Esophagus (tissue), 2 donors: ENCODE results near the gene PWWP2B. TPM values are rescaled to one million over a fixed set of nuclear protein-coding genes. Genes with fewer than 3 reads are reported as not detected.

Experiments used
- H3K27ac ChIP-seq, 2 donors: one replicate each; pipeline ENCODE4 v1.5.1; 2013; ENCODE audit warnings: low read depth in 2 of 2, mild to moderate bottlenecking in 2 of 2, inconsistent platforms in 1 of 2, low read length in 1 of 2, moderate library complexity in 1 of 2
- H3K27me3 ChIP-seq, 2 donors: one replicate each; pipeline ENCODE4 v1.6.1; 2013; ENCODE audit warnings: low read length in 2 of 2, control low read depth in 1 of 2, mild to moderate bottlenecking in 1 of 2; ENCODE audit not compliant: insufficient read depth in 2 of 2, control insufficient read depth in 1 of 2
- H3K36me3 ChIP-seq, 2 donors: one replicate each; pipeline ENCODE4 v1.6.1; 2013; ENCODE audit warnings: low read length in 1 of 2; ENCODE audit not compliant: control insufficient read depth in 2 of 2, insufficient read depth in 2 of 2
- H3K4me1 ChIP-seq, 2 donors: one replicate each; pipeline ENCODE4 v1.6.1; 2013; ENCODE audit warnings: low read length in 1 of 2; ENCODE audit not compliant: control insufficient read depth in 2 of 2, insufficient read depth in 2 of 2
- H3K4me3 ChIP-seq, 2 donors: one replicate each; pipeline ENCODE4 v1.5.1; 2013; ENCODE audit warnings: low read length in 2 of 2, mild to moderate bottlenecking in 2 of 2, low read depth in 1 of 2, moderate library complexity in 1 of 2
- H3K9me3 ChIP-seq, 2 donors: one replicate each; pipeline ENCODE4 v1.6.1; 2013; ENCODE audit warnings: mild to moderate bottlenecking in 2 of 2, low read depth in 1 of 2, low read length in 1 of 2, moderate library complexity in 1 of 2; ENCODE audit not compliant: control insufficient read depth in 2 of 2, insufficient read depth in 1 of 2
- WGBS, 2 donors: extraction: QIAGEN DNeasy Blood & Tissue Kit; methylation state at CpG; one replicate each; pipeline ENCODE4 v1.1.7; 2013; 5-methylcytosine and 5-hydroxymethylcytosine counted together
- polyA plus RNA-seq, 2 donors: library from polyadenylated mRNA; stranded (reverse); fragments of 200-250 nt; gene quantifications; one replicate each; pipeline ENCODE4 v1.2.3, GENCODE V29; 2013
- donor health status: healthy with polysubstance abuse.
- donor health status: Bipolar disorder and iron deficiency.

The PWWP2B gene
- polyA plus RNA-seq, 2 donors: 17.6 to 33.4 TPM

DNA sequence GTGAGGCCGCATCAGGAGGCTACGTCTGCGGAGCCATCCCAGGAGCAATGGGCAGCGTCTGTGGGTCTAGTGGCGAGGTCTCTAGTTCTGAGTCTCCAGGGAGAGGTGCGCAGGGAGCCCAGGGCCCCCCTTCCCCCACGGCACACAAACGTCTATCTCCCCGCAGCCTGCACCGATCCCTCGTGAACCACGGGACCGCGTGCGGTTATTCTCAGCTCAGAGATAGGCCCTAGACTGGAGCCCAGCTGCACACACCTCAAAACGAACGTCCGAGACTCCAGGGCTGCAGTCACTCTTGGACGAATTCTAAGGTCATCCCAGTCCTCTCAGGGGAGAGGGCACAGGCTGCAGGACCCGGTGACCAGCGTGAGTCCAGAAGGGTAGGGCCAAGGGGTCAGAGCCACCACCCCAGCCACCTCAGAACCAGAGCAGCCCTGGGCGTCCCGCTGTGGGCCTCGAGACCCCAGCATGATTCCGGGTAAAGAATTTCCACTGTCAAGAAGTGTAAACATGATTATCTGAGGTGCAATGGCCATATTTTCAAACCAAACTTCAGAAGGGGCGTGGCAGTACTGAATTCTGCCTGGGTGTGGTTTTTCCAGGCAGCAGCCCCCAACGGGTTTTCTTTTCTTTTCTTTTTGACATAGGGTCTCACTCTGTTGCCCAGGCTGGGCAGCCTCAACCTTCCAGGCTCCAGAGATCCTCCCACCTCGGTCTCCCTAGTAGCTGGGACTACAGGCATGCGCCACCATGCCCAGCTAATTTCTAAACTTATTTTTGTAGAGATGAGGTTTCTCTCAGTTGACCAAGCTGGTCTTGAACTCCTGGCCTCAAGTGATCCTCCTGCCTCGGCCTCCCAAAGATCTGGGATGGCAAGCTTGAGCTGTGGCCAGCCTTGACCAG, 57.5 kb downstream of the PWWP2B start:
- H3K4me3 ChIP-seq: no peak overlapping the region
- H3K27ac ChIP-seq: no peak overlapping the region
- 87 to 88% methylated on average over 30 of the region's 30 CpGs for WGBS, 2 donors

DNA sequence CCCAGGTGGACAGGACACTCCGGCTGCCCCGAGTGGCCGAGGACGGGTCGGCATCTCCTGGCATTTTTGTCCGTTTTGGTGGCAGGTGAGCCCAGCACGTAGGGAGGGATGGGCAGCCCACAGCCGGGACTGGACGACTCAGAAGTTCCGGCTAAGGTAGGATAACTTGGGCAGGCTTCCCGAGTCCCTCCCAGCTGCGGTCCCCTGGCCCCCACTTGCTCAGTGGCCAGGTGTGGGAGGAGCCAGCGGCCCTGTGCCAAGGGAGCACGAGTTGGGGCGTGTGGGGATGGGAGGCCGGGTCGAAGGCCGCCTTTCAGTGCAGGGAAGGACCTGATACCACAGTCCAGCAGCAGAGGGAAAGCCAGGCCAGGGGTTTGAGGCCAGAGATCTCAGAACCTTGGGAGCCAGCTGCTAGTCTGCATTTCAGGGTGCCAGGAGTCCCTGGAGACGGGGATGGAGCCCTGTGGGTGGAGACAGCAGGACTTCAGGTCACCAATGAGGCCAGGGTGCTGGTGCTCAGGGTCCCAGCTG, 58.5 kb downstream of the PWWP2B start:
- WGBS, 2 donors: 54 to 61% methylated on average over 19 of the region's 19 CpGs
- peaks cover 11 to 25% of the 10 kb centered on the region in 2 donors for H3K4me1 ChIP-seq
- no peak overlapping the region for H3K4me3 ChIP-seq
- no peaks in the 10 kb centered on the region for H3K9me3 ChIP-seq
- no peaks in the 10 kb centered on the region for H3K27me3 ChIP-seq
- H3K36me3 ChIP-seq: no peaks in the 10 kb centered on the region
- H3K27ac ChIP-seq: no peak overlapping the region

More for the DNA sequence above, 57.5 kb downstream of the PWWP2B start:
- H3K36me3 ChIP-seq: no peaks in the 10 kb centered on the region
- no peaks in the 10 kb centered on the region for H3K27me3 ChIP-seq
- no peaks in the 10 kb centered on the region for H3K9me3 ChIP-seq
- peaks cover 11 to 25% of the 10 kb centered on the region in 2 donors for H3K4me1 ChIP-seq

- Histone ChIP-seq H3K4me3 (no peak overlapping the region), H3K9me3 (no peaks in the 10 kb centered on the region), H3K27ac (no peak overlapping the region), H3K27me3 (no peaks in the 10 kb centered on the region), H3K36me3 (no peaks in the 10 kb centered on the region), H3K4me1 (peaks cover 11 to 25% of the 10 kb centered on the region in 2 donors)
- 83 to 89% methylated on average over 17 of the region's 17 CpGs for WGBS, 2 donors
These were observed 59.2 kb downstream of the PWWP2B start for GRCh38 chr10:132455986-132456847.

DNA sequence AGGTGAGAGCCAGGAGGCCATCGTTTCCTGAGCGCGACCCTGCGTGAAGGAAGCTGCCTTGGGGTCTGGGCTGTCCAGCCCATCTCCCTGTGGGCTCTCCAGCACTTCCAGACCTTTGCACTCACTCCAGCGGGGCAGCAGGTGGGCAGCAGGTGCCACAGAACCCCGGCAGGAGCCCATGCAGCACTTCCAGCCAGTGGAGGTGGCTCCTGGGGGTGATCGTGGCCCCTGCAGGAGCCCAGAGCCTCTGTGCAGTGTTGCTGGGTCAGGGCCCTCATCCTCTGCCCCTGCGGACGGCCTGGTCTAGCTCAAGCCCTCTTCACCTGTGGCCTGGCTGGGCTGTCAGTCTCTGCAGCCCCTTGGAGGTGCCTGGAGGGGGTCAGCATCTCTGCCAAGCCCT, 59.9 kb downstream of the PWWP2B start:
- no peak overlapping the region for H3K27ac ChIP-seq
- no peaks in the 10 kb centered on the region for H3K36me3 ChIP-seq
- H3K4me1 ChIP-seq: peaks cover 11 to 24% of the 10 kb centered on the region in 2 donors
- WGBS, 2 donors: 72 to 86% methylated on average over 9 of the region's 9 CpGs
- no peaks in the 10 kb centered on the region for H3K9me3 ChIP-seq
- H3K4me3 ChIP-seq: no peak overlapping the region
- H3K27me3 ChIP-seq: no peaks in the 10 kb centered on the region

DNA sequence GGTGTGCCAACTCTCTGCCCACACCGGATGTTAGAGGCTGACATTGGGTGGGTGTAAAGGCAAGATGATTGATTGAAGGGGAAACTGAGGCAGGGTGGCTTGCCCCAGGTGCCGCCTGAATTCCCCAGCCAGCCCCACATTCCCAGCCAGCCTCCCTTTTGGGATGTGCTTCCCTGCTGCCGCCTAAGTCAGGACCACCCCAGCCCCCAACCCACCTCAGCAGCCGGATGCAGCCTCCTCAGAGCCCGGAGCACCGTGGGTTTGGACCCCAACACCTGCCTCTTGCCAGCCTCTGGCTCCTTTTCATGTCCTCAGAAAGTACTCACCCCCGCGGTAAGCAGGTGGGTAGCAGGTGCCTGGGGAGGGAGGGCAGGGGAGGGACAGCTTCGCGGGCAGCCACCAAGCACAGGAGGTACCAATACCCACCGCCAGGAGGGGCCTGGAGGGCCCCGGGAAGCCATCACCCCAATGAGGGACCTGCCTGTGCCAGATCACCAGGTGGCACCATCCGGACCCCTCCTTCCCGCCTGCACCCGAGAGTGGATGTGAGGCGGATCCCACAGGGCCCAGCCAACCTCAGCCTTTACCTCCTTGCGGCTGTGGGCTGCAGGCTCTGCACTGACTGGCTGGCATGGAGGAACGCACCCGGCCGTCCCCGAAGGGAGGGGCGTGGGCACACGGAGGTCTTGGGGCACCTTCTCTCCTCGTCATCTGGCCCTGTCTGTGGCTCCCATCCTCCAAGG, 60.5 kb downstream of the PWWP2B start:
- H3K36me3 ChIP-seq: no peaks in the 10 kb centered on the region
- H3K4me3 ChIP-seq: no peak overlapping the region
- H3K27ac ChIP-seq: no peak overlapping the region
- no peaks in the 10 kb centered on the region for H3K9me3 ChIP-seq
- 63 to 68% methylated on average over 22 to 24 of the region's 24 CpGs for WGBS, 2 donors
- peaks cover 11 to 19% of the 10 kb centered on the region in 2 donors for H3K4me1 ChIP-seq
- no peaks in the 10 kb centered on the region for H3K27me3 ChIP-seq

- H3K4me3 ChIP-seq: no peak overlapping the region
- no peaks in the 10 kb centered on the region for H3K36me3 ChIP-seq
- WGBS, 2 donors: 51 to 58% methylated on average over 19 of the region's 19 CpGs
- H3K27me3 ChIP-seq: no peaks in the 10 kb centered on the region
- H3K4me1 ChIP-seq: peaks cover 10 to 14% of the 10 kb centered on the region in 2 donors
- no peaks in the 10 kb centered on the region for H3K9me3 ChIP-seq
- no peak overlapping the region for H3K27ac ChIP-seq
These were observed 61.1 kb downstream of the PWWP2B start for GRCh38 chr10:132458071-132458585.

DNA sequence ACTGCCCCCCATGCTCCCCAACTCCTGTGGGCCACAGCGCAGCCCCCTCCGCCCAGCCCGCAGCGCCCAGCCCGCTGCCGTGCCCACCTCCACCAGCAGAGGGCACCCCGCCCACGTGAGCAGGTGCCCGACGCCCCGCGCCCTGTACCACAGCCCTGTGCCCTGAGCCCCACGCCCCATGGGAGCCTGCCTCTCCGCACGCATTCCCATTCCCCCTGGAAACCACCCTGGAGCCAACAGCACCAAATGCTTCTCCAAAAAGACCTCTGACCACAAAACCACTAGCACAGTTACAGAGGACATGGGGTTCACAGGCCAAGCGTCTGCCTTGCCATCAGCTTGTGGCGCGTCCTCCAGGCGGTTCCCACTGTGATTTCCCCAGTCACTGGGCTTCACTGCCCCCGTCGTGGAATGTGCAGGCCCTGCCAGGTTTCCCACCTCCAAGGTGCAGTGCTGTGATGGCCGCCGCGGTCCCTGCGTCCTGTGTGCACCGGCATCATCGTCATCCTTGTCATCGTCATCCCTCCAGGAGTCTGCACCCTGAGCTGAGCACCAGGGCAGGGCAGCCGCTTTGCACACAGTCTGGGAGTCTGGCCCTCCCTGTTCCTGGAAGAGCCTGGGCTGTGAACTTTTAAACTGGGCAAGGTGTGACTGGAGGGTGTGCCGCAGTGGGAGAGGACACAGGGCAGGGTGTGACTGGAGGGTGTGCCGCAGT, 61.7 kb downstream of the PWWP2B start:
- peaks cover 10 to 13% of the 10 kb centered on the region in 2 donors for H3K4me1 ChIP-seq
- H3K36me3 ChIP-seq: no peaks in the 10 kb centered on the region
- no peaks in the 10 kb centered on the region for H3K27me3 ChIP-seq
- 36 to 53% methylated on average over 19 to 31 of the region's 31 CpGs for WGBS, 2 donors
- no peaks in the 10 kb centered on the region for H3K9me3 ChIP-seq
- no peak overlapping the region for H3K4me3 ChIP-seq
- H3K27ac ChIP-seq: peak overlapping the region in 1 of 2 donors; percentile 59

- Histone ChIP-seq H3K9me3 (no peaks in the 10 kb centered on the region), H3K4me1 (peaks cover 15 to 17% of the 10 kb centered on the region in 2 donors), H3K27ac (peak overlapping the region in 1 of 2 donors; percentile 3), H3K4me3 (no peak overlapping the region), H3K27me3 (no peaks in the 10 kb centered on the region), H3K36me3 (no peaks in the 10 kb centered on the region)
- 59 to 69% methylated on average over 23 of the region's 23 CpGs for whole genome bisulfite sequencing, 2 donors
These were observed 62.5 kb downstream of the PWWP2B start for GRCh38 chr10:132459301-132460003.
